Measurements from ENCODE around the gene CTNNA1. TPM values are rescaled to one million over a fixed set of nuclear protein-coding genes. Genes with fewer than 3 reads are reported as not detected.
A peak's percentile ranks its signal among the peaks of the same experiment; 100 is the strongest.

The CTNNA1 gene
- total and polyA plus RNA-seq, 8 donors, result 53.9 to 193 (median 108) TPM

DNA sequence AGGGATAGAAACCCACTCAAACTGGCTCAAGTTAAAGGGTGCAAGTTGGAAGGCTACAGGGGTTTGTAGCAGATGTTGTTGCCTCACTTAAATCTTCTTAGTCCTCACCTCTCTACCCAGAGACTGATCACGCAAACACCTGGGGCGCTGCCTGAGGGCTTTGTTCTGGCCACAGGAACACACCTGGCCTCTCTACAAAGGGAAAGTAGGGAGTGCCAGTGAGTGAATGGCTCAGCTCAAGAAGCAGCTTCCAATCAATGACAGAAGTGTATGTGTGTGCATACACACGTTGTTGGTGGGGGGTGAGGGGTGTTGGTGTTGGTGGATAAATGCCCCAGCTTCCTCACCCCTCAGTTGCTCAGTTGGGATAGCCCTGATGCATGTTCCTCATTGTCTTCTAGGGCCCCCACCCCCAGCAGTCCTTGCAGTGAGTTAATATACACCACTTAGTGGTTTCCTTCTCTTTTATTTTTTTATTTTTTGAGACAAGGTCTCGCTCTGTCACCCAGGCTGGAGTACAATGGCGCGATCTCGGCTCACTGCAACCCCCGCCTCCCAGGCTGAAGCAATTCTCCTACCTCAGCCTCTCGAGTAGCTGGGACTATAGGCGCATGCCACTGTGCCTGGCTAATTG lies 30.6 kb upstream of the CTNNA1 start:
- WGBS, 2 donors, result 84 to 88% methylated on average over 10 of the region's 10 CpGs
- H3K27ac ChIP-seq, result no peak overlapping the region
- intact Hi-C loops (cut with DNase I), result no loop called here

DNA sequence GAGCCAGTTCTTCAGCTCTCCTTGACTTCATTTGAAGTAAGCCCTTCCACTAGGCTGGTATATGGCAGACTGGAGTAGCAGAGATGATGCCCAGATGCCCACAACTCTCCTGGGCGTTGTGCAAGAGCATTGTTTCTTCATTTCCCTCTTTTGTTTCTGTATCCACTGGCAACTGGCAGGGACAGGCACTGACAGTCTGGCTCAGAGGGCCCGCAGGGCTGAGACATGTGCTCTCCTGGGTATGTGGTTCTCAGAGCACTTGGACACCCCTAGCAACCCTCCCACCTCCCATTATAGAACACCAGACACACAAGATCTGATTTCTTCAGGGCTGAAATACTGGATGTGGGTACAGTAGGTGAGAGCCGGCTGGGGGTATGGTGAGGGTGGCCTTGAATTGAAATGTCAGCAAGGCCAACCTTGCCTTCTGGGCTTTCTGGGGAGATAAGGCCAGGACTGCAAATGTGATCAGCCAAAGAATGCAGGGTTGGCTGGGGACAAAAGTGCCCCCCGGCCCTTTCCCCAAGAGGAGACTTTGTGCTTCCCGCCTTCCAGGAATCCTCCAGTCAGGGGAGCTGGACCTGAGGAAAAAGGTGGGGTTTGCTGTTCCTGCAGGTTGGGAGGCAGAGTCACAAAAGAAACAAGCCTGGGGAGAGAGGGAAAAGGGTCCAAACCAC lies 28.6 kb upstream of the CTNNA1 start:
- H3K4me1 ChIP-seq, result peaks cover 0 to 5% (median 0%) of the 10 kb centered on the region in 3 donors
- no peaks in the 10 kb centered on the region for H3K36me3 ChIP-seq
- WGBS, 2 donors, result 57 to 65% methylated on average over 5 of the region's 5 CpGs
- intact Hi-C loops (cut with DNase I), result no loop called here
- peak overlapping the region in 1 of 4 donors; percentile 9 for H3K27ac ChIP-seq
- no peaks in the 10 kb centered on the region for H3K9me3 ChIP-seq
- DNase-seq (peak in 1 of 6 donors; percentile 18), ATAC-seq (peak in 3 of 4 donors; percentile 41 to 72 (median 64)), FAIRE-seq (no peak)
- no peak overlapping the region for H3K4me3 ChIP-seq
- H3K27me3 ChIP-seq, result no peaks in the 10 kb centered on the region
- TF ChIP-seq, protein P1, sequence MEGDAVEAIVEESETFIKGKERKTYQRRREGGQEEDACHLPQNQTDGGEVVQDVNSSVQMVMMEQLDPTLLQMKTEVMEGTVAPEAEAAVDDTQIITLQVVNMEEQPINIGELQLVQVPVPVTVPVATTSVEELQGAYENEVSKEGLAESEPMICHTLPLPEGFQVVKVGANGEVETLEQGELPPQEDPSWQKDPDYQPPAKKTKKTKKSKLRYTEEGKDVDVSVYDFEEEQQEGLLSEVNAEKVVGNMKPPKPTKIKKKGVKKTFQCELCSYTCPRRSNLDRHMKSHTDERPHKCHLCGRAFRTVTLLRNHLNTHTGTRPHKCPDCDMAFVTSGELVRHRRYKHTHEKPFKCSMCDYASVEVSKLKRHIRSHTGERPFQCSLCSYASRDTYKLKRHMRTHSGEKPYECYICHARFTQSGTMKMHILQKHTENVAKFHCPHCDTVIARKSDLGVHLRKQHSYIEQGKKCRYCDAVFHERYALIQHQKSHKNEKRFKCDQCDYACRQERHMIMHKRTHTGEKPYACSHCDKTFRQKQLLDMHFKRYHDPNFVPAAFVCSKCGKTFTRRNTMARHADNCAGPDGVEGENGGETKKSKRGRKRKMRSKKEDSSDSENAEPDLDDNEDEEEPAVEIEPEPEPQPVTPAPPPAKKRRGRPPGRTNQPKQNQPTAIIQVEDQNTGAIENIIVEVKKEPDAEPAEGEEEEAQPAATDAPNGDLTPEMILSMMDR (IDR thresholded peaks at IDR 0.05), result no peak

More for the DNA sequence above, 30.6 kb upstream of the CTNNA1 start:
- no peaks in the 10 kb centered on the region for H3K9me3 ChIP-seq
- H3K4me3 ChIP-seq, result no peak overlapping the region
- TF ChIP-seq, protein P1 (IDR thresholded peaks at IDR 0.05), result no peak
- no peaks in the 10 kb centered on the region for H3K27me3 ChIP-seq
- H3K4me1 ChIP-seq, result peaks cover 0 to 5% (median 0%) of the 10 kb centered on the region in 3 donors
- H3K36me3 ChIP-seq, result no peaks in the 10 kb centered on the region
- no peak for DNase-seq
- FAIRE-seq, result no peak
- no peak for ATAC-seq

DNA sequence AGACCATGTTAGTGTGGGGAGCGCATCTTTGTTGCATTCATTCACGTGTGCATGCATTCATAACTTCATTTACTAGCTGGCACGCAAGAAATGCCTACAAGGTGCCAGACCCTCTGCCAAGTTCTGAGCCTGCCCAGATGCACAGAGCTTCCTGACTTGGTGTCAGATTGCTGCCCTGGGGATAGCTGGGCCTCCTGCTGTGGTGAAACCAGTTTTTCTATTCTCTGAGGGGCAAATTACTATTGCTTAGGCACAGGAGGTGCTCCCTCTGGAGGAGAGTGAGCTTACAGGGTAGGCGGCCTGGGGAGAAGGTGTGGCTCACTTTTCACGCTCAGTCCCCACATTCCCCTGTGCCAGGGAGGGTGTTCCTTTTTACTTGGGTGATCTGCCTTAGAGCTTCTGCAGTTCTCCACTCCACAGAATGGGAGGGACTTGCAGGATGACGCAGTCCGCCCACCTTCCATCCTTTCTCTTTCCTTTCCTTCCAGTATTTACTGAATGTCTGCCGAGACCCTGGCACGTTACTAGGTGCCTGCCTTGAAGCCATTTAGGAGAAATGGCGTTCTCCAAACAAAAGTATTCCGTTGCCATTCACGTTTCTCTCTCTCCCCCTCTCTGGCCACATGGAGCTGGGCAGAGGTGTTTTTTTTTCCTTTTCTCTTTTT lies 27.9 kb upstream of the CTNNA1 start:
- 76 to 78% methylated on average over 12 of the region's 12 CpGs for WGBS, 2 donors
- DNase-seq, result peak in 4 of 6 donors; percentile 10 to 27 (median 20)

DNA sequence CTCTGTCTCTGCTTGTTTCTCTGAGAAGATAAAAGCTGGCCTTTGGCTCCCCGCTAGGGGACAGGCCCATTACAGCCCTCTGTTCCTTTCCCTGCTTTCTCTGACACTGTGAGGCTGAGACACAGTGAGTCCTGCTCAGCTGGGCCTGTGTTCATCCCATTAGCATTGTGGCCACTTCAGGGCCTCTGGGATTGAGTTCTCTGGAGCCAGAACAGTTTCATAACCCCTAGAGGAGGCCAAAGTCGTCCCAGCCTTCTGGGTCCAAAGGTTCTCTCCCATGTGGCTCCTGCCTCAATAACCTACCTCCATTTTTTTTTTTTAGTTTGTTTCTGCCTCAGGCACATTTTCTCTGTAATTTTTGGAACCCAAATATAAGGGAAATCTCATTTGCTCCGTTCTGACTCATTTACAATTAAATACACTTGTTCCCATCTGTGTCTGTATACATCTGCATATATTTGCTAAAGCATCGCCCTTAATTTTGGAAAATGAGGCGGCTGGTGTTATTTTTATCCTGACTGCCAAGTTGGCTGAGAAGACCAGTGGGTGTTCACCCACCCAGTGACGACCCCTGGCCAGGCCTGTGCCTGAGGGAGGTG lies 27.3 kb upstream of the CTNNA1 start:
- FAIRE-seq (no peak), DNase-seq (no peak), ATAC-seq (peak in 3 of 4 donors; percentile 39 to 65 (median 52))
- WGBS, 2 donors, result 75 to 76% methylated on average over 6 of the region's 6 CpGs
- TF ChIP-seq, protein P1 (IDR thresholded peaks at IDR 0.05), result no peak
- Histone ChIP-seq H3K9me3 (no peaks in the 10 kb centered on the region), H3K4me3 (no peak overlapping the region), H3K27ac (peak overlapping the region in 2 of 4 donors; percentile 36 to 37), H3K27me3 (no peaks in the 10 kb centered on the region), H3K36me3 (no peaks in the 10 kb centered on the region), H3K4me1 (peaks cover 0 to 5% (median 0%) of the 10 kb centered on the region in 3 donors)
- intact Hi-C loops (cut with DNase I), result no loop called here

More for the DNA sequence above, 27.9 kb upstream of the CTNNA1 start:
- Histone ChIP-seq H3K4me1 (peaks cover 0 to 5% (median 0%) of the 10 kb centered on the region in 3 donors), H3K36me3 (no peaks in the 10 kb centered on the region), H3K27me3 (no peaks in the 10 kb centered on the region), H3K9me3 (no peaks in the 10 kb centered on the region), H3K27ac (peak overlapping the region in 2 of 4 donors; percentile 36 to 37), H3K4me3 (no peak overlapping the region)
- TF ChIP-seq, protein P1 (IDR thresholded peaks at IDR 0.05), result peak in 1 of 4 donors; percentile 7
- peak; percentile 66 to 85 (median 76) for ATAC-seq
- intact Hi-C loops (cut with DNase I), result no loop called here
- no peak for FAIRE-seq

Data from pancreas (tissue), 10 donors.